ENCODE measurements around the gene NCR2.

NCR2 gene

GRCh38 chr6:41335296-41335695 is at the start of gene NCR2:
Gene NCR2, plus strand, starts transcription at chr6:41335608. Its CDS starts 269 bp downstream, at chr6:41335877.
- CTCF ChIA-PET = interaction anchor here (1.0 to 1.6 kb wide), 4 partner anchors 15 to 33 kb away, joined by 3 to 7 read pairs (median 6); no protein-coding TSS in a partner anchor
- TF ChIP-seq SP1 (IDR thresholded peaks at IDR 0.05) (no peak), HDGF (IDR thresholded peaks at IDR 0.05; ENCODE audit: borderline replicate concordance) (no peak), ZNF384 (IDR thresholded peaks at IDR 0.05) (no peak), FOXA1 (IDR thresholded peaks at IDR 0.05) (no peak), CTBP1 (IDR thresholded peaks at IDR 0.05; ENCODE audit: borderline replicate concordance) (no peak), LEF1 (IDR thresholded peaks at IDR 0.05; ENCODE audit: borderline replicate concordance) (no peak), ARNT (IDR thresholded peaks at IDR 0.05) (no peak), TARDBP (IDR thresholded peaks at IDR 0.05) (no peak), NFRKB (IDR thresholded peaks at IDR 0.05) (no peak), ELF4 (IDR thresholded peaks at IDR 0.05) (no peak), FOXM1 (IDR thresholded peaks at IDR 0.05; ENCODE audit: borderline replicate concordance) (no peak), SUZ12 (IDR thresholded peaks at IDR 0.05) (no peak), L3MBTL2 (conservative IDR thresholded peaks at IDR 0.05) (no peak), BHLHE40 (IDR thresholded peaks at IDR 0.05; ENCODE audit: borderline replicate concordance) (no peak), FOXK2 (IDR thresholded peaks at IDR 0.05) (no peak), PKNOX1 (IDR thresholded peaks at IDR 0.05) (no peak)
- DNase-seq (ENCODE audit: extremely low spot score) = no peak
- POLR2A ChIA-PET = no interaction called here

GRCh38 chr6:41286544-41287346 is 48.7 kb upstream of the NCR2 start, which contains the start of gene TREM1:
Gene TREM1, minus strand, starts transcription at chr6:41286682. Its CDS starts 27 bp downstream, at chr6:41286655.
- ChIA-PET POLR2A (no interaction called here), CTCF (no interaction called here)
- DNase-seq (ENCODE audit: extremely low spot score) = no peak
- TF ChIP-seq SP1 (IDR thresholded peaks at IDR 0.05) (no peak), CTBP1 (IDR thresholded peaks at IDR 0.05; ENCODE audit: borderline replicate concordance) (no peak), FOXK2 (IDR thresholded peaks at IDR 0.05) (no peak), TARDBP (IDR thresholded peaks at IDR 0.05) (no peak), BHLHE40 (IDR thresholded peaks at IDR 0.05; ENCODE audit: borderline replicate concordance) (no peak), HDGF (IDR thresholded peaks at IDR 0.05; ENCODE audit: borderline replicate concordance) (no peak), L3MBTL2 (conservative IDR thresholded peaks at IDR 0.05) (no peak), NFRKB (IDR thresholded peaks at IDR 0.05) (no peak), FOXA1 (IDR thresholded peaks at IDR 0.05) (no peak)

- CTCF ChIA-PET = interaction anchor here (0.6 kb wide), 1 partner anchor 478 kb away, joined by 3 read pairs; no protein-coding TSS in a partner anchor
- POLR2A ChIA-PET = no interaction called here
- no peak for TF ChIP-seq NFRKB (IDR thresholded peaks at IDR 0.05)
- no peak for DNase-seq (ENCODE audit: extremely low spot score)
Observed at GRCh38 chr6:41288030-41288753, 47.2 kb upstream of the NCR2 start.

DNA sequence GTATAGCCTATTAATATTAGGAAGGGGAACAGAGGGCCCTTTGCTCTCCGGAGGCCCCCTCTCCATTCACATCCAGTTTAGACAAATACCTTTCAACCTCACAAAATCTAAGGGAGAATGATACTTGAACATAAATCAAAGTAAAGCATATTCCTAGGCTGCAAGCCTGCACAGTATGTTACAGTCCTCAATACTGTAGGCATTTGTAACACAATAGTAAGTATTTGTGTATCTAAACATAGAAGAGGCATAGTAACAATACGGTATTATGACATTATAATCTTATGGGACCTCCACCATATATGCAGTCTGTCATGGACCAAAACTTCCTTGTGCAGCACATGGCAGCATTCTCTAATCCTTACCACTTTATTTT is 46.7 kb upstream of the NCR2 start:
- no peak for DNase-seq (ENCODE audit: extremely low spot score)
- ChIA-PET CTCF (interaction anchor here (0.8 kb wide), 1 partner anchor 10 kb away, joined by 3 read pairs; no protein-coding TSS in a partner anchor), POLR2A (no interaction called here)
- TF ChIP-seq SP1 (IDR thresholded peaks at IDR 0.05) = no peak
- no peak for TF ChIP-seq SUZ12 (IDR thresholded peaks at IDR 0.05)
- TF ChIP-seq NFRKB (IDR thresholded peaks at IDR 0.05) = no peak
- no peak for TF ChIP-seq FOXK2 (IDR thresholded peaks at IDR 0.05)
- no peak for TF ChIP-seq CTBP1 (IDR thresholded peaks at IDR 0.05; ENCODE audit: borderline replicate concordance)
- TF ChIP-seq BHLHE40 (IDR thresholded peaks at IDR 0.05; ENCODE audit: borderline replicate concordance) = no peak
- no peak for TF ChIP-seq LEF1 (IDR thresholded peaks at IDR 0.05; ENCODE audit: borderline replicate concordance)

DNA sequence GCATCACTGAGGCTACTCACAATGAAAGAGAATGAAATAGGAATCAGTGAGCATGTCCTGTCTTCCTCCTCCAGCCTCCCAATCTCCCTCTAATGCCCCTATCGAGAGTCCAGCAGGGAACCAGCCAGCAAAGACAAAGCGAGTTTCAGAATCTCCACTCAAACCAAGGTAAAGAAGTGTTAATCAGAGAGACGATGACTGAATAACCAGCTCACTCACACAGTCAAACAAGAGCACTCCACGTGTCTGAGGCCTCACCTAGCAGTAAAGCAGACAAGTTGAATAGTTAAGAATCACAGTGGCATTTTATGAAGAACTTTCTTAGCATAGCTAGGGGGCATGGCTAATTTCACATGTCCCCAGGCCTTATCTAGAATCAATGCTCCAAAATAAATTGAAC is 45.6 kb upstream of the NCR2 start:
- DNase-seq (ENCODE audit: extremely low spot score) = no peak
- POLR2A ChIA-PET = no interaction called here
- CTCF ChIA-PET = no interaction called here
- TF ChIP-seq FOXM1 (IDR thresholded peaks at IDR 0.05; ENCODE audit: borderline replicate concordance) (no peak), CTBP1 (IDR thresholded peaks at IDR 0.05; ENCODE audit: borderline replicate concordance) (no peak), BHLHE40 (IDR thresholded peaks at IDR 0.05; ENCODE audit: borderline replicate concordance) (no peak), ARNT (IDR thresholded peaks at IDR 0.05) (no peak), SP1 (IDR thresholded peaks at IDR 0.05) (no peak), TARDBP (IDR thresholded peaks at IDR 0.05) (no peak), FOXA1 (IDR thresholded peaks at IDR 0.05) (no peak), ELF4 (IDR thresholded peaks at IDR 0.05) (no peak), PKNOX1 (IDR thresholded peaks at IDR 0.05) (no peak), HDGF (IDR thresholded peaks at IDR 0.05; ENCODE audit: borderline replicate concordance) (no peak), SUZ12 (IDR thresholded peaks at IDR 0.05) (no peak), ZNF384 (IDR thresholded peaks at IDR 0.05) (no peak), LEF1 (IDR thresholded peaks at IDR 0.05; ENCODE audit: borderline replicate concordance) (no peak), L3MBTL2 (conservative IDR thresholded peaks at IDR 0.05) (no peak), NFRKB (IDR thresholded peaks at IDR 0.05) (no peak), FOXK2 (IDR thresholded peaks at IDR 0.05) (no peak)

- POLR2A ChIA-PET = no interaction called here
Observed at GRCh38 chr6:41291717-41292116, 43.7 kb upstream of the NCR2 start.

More at GRCh38 chr6:41291717-41292116, 43.7 kb upstream of the NCR2 start:
- CTCF ChIA-PET = no interaction called here
- DNase-seq (ENCODE audit: extremely low spot score) = no peak
- TF ChIP-seq ZNF384 (IDR thresholded peaks at IDR 0.05) = no peak
- TF ChIP-seq LEF1 (IDR thresholded peaks at IDR 0.05; ENCODE audit: borderline replicate concordance) = no peak
- no peak for TF ChIP-seq PKNOX1 (IDR thresholded peaks at IDR 0.05)
- TF ChIP-seq SUZ12 (IDR thresholded peaks at IDR 0.05) = no peak
- TF ChIP-seq BHLHE40 (IDR thresholded peaks at IDR 0.05; ENCODE audit: borderline replicate concordance) = no peak
- no peak for TF ChIP-seq FOXA1 (IDR thresholded peaks at IDR 0.05)
- no peak for TF ChIP-seq HDGF (IDR thresholded peaks at IDR 0.05; ENCODE audit: borderline replicate concordance)
- no peak for TF ChIP-seq SP1 (IDR thresholded peaks at IDR 0.05)
- no peak for TF ChIP-seq ARNT (IDR thresholded peaks at IDR 0.05)
- no peak for TF ChIP-seq TARDBP (IDR thresholded peaks at IDR 0.05)
- no peak for TF ChIP-seq L3MBTL2 (conservative IDR thresholded peaks at IDR 0.05)
- no peak for TF ChIP-seq ELF4 (IDR thresholded peaks at IDR 0.05)
- TF ChIP-seq FOXM1 (IDR thresholded peaks at IDR 0.05; ENCODE audit: borderline replicate concordance) = no peak
- no peak for TF ChIP-seq CTBP1 (IDR thresholded peaks at IDR 0.05; ENCODE audit: borderline replicate concordance)
- TF ChIP-seq NFRKB (IDR thresholded peaks at IDR 0.05) = no peak
